H1 (cell line): Measurements from ENCODE around the gene ENTR1. TPM values are rescaled to one million over a fixed set of nuclear protein-coding genes. Genes with fewer than 3 reads are reported as not detected.

Experiments
- CTCF ChIA-PET: fragments of 300-600 bp; sonication (Branson Sonifier 250); formaldehyde crosslinking; loops from one replicate; lab custom pipeline; 2021; ENCODE audit not compliant: partially characterized antibody; lab: Charles Lee
- POLR2A ChIA-PET: fragments of 300-600 bp; sonication (Branson Sonifier 250); formaldehyde crosslinking; loops from one replicate; lab custom pipeline; 2021; ENCODE audit warnings: inconsistent platforms; ENCODE audit not compliant: partially characterized antibody; lab: Charles Lee
- DNase-seq, 2 experiments: peaks; one replicate each; pipeline versions ENCODE4 v3.0.0 to v3.0.0-alpha.2; 2010 to 2022; ENCODE audit warnings: low spot score in 2 of 2, low read depth in 1 of 2, mixed read lengths in 1 of 2
- FAIRE-seq: peaks from 2 replicates; lab custom pipeline; 2011; peaks lifted over from hg19 to GRCh38; lab: Jason Lieb, UNC
- H2AFZ ChIP-seq: 2 replicates; pipeline ENCODE4 v1.8.1; 2012; ENCODE audit warnings: low read length, inconsistent platforms
- H2AK5ac ChIP-seq: 2 replicates; pipeline ENCODE4 v1.6.1; 2013; ENCODE audit warnings: low read depth, low read length
- H2BK120ac ChIP-seq: replicated peaks from 2 replicates; pipeline ENCODE3; 2013; ENCODE audit warnings: low read depth, low read length, inconsistent platforms
- H2BK12ac ChIP-seq: 2 replicates; pipeline ENCODE4 v1.6.1; 2013; ENCODE audit warnings: low read depth, low read length
- H2BK15ac ChIP-seq: 2 replicates; pipeline ENCODE4 v1.6.1; 2013; ENCODE audit warnings: low read length
- H2BK20ac ChIP-seq: 2 replicates; pipeline ENCODE4 v1.6.1; 2013; ENCODE audit warnings: low read length
- H2BK5ac ChIP-seq: 2 replicates; pipeline ENCODE4 v1.6.1; 2013; ENCODE audit warnings: low read depth, low read length
- H3K14ac ChIP-seq: 2 replicates; pipeline ENCODE4 v1.6.1; 2013; ENCODE audit warnings: inconsistent platforms; ENCODE audit not compliant: insufficient read length
- H3K18ac ChIP-seq: 2 replicates; pipeline ENCODE4 v1.6.1; 2013; ENCODE audit warnings: low read length; ENCODE audit errors: extremely low read depth
- H3K23ac ChIP-seq: 2 replicates; pipeline ENCODE4 v1.6.1; 2013; ENCODE audit warnings: inconsistent platforms; ENCODE audit not compliant: insufficient read length
- H3K23me2 ChIP-seq: 2 replicates; pipeline ENCODE4 v1.6.1; 2013; ENCODE audit warnings: low read depth, low read length
- H3K27ac ChIP-seq: 2 replicates; pipeline ENCODE4 v1.6.1; 2011; ENCODE audit warnings: low read depth, low read length, inconsistent platforms
- H3K27me3 ChIP-seq, 4 experiments: replicated peaks in 1 of 4; 1 replicate in 1 of 4; 2 replicates in 3 of 4; pipeline versions ENCODE4 v1.6.1 to v1.8.1; 2011 to 2013; ENCODE audit warnings: low read length in 3 of 4, mild to moderate bottlenecking in 3 of 4, inconsistent platforms in 2 of 4, mixed read lengths in 2 of 4, moderate library complexity in 1 of 4; ENCODE audit not compliant: control insufficient read depth in 3 of 4, insufficient read depth in 3 of 4; ENCODE audit errors: extremely low read depth in 1 of 4
- H3K36me3 ChIP-seq, 4 experiments: 2 replicates each; pipeline versions ENCODE4 v1.6.1 to v1.8.1; 2011 to 2013; ENCODE audit warnings: mild to moderate bottlenecking in 4 of 4, low read length in 3 of 4, moderate library complexity in 2 of 4, control low read depth in 1 of 4, inconsistent platforms in 1 of 4; ENCODE audit not compliant: insufficient read depth in 4 of 4, control insufficient read depth in 2 of 4
- H3K4ac ChIP-seq: replicated peaks from 2 replicates; pipeline ENCODE3; 2013; ENCODE audit warnings: low read length, low read depth, mixed read lengths, inconsistent platforms; ENCODE audit not compliant: insufficient read length
- H3K4me1 ChIP-seq, 4 experiments: replicated peaks in 1 of 4; 1 replicate in 1 of 4; 2 replicates in 3 of 4; pipeline versions ENCODE4 v1.6.1 to v1.8.1; 2011 to 2013; ENCODE audit warnings: low read length in 3 of 4, inconsistent platforms in 2 of 4, mixed read lengths in 1 of 4; ENCODE audit not compliant: insufficient read depth in 4 of 4, control insufficient read depth in 3 of 4
- H3K4me2 ChIP-seq, 2 experiments: 2 replicates each; pipeline versions ENCODE4 v1.6.1 to v1.8.1; 2011 to 2013; ENCODE audit warnings: low read depth in 2 of 2, low read length in 2 of 2, control low read depth in 1 of 2, inconsistent platforms in 1 of 2, mild to moderate bottlenecking in 1 of 2; ENCODE audit not compliant: insufficient read depth in 1 of 2
- H3K4me3 ChIP-seq, 4 experiments: fragments of 200-600, 300-600 bp in 1 of 4; sonication (generic), shearing (Covaris generic), sonication (Bioruptor Twin) in 1 of 4; 2 replicates each; pipeline versions ENCODE4 v1.5.1 to v1.8.1; 2011 to 2016; ENCODE audit warnings: low read length in 4 of 4, low read depth in 3 of 4, control low read depth in 2 of 4, inconsistent platforms in 2 of 4, mild to moderate bottlenecking in 2 of 4, mixed read lengths in 1 of 4, moderate library complexity in 1 of 4; ENCODE audit not compliant: insufficient read depth in 2 of 4; ENCODE audit errors: extremely low read depth in 1 of 4
- H3K56ac ChIP-seq: replicated peaks from 2 replicates; pipeline ENCODE3; 2013; ENCODE audit warnings: low read depth, mild to moderate bottlenecking, mixed read lengths, low read length, inconsistent platforms; ENCODE audit not compliant: insufficient read length
- H3K79me1 ChIP-seq: 2 replicates; pipeline ENCODE4 v1.6.1; 2013; ENCODE audit warnings: low read depth, low read length, control low read depth
- H3K79me2 ChIP-seq, 2 experiments: 2 replicates each; pipeline versions ENCODE4 v1.6.1 to v1.8.1; 2012 to 2013; ENCODE audit warnings: low read length in 2 of 2, mild to moderate bottlenecking in 2 of 2, inconsistent platforms in 1 of 2; ENCODE audit not compliant: insufficient read depth in 2 of 2, control insufficient read depth in 1 of 2
- H3K9ac ChIP-seq, 4 experiments: replicated peaks in 1 of 4; 1 replicate in 1 of 4; 2 replicates in 3 of 4; pipeline versions ENCODE4 v1.6.1 to v1.8.1; 2011 to 2013; ENCODE audit warnings: low read depth in 3 of 4, low read length in 3 of 4, control low read depth in 2 of 4, mild to moderate bottlenecking in 2 of 4, moderate library complexity in 2 of 4, inconsistent platforms in 1 of 4; ENCODE audit errors: extremely low read depth in 1 of 4
- H3K9me3 ChIP-seq, 2 experiments: 2 replicates each; pipeline versions ENCODE4 v1.6.1 to v1.8.1; 2012 to 2013; ENCODE audit warnings: mild to moderate bottlenecking in 2 of 2, moderate library complexity in 2 of 2, control low read depth in 1 of 2, inconsistent platforms in 1 of 2, low read depth in 1 of 2, low read length in 1 of 2, mixed read lengths in 1 of 2; ENCODE audit not compliant: insufficient read depth in 2 of 2
- H4K20me1 ChIP-seq, 2 experiments: replicated peaks in 1 of 2; 2 replicates each; pipeline versions ENCODE3 to v1.8.1; 2011 to 2013; ENCODE audit warnings: inconsistent platforms in 2 of 2, low read length in 2 of 2, mild to moderate bottlenecking in 1 of 2; ENCODE audit not compliant: insufficient read depth in 2 of 2, control insufficient read depth in 1 of 2
- H4K5ac ChIP-seq: 2 replicates; pipeline ENCODE4 v1.6.1; 2013; ENCODE audit warnings: low read length, low read depth, mixed read lengths, inconsistent platforms; ENCODE audit not compliant: insufficient read length
- H4K8ac ChIP-seq: 2 replicates; pipeline ENCODE4 v1.8.0; 2013; ENCODE audit warnings: mild to moderate bottlenecking, moderate library complexity, low read length, inconsistent platforms; ENCODE audit not compliant: insufficient read depth; ENCODE audit errors: extremely low read depth
- H4K91ac ChIP-seq: replicated peaks from 2 replicates; pipeline ENCODE3; 2013; ENCODE audit warnings: low read length, mixed read lengths, inconsistent platforms; ENCODE audit not compliant: insufficient read length
- ASH2L ChIP-seq: fragments of 200-600, 300-600 bp; sonication (generic); IDR thresholded peaks from one replicate; pipeline ENCODE4 v1.7.1; 2017; ENCODE audit warnings: low read length
- ATF2 ChIP-seq: IDR thresholded peaks from 2 replicates; pipeline ENCODE4 v1.6.1; 2012; ENCODE audit warnings: low read length, inconsistent platforms
- CHD1 ChIP-seq: IDR thresholded peaks from 2 replicates; pipeline ENCODE4 v1.6.1; 2012; ENCODE audit warnings: low read depth, low read length, improper control_type of control experiment
- CTBP2 ChIP-seq: IDR thresholded peaks from 2 replicates; pipeline ENCODE4 v1.7.0; 2011; ENCODE audit warnings: borderline replicate concordance, mild to moderate bottlenecking, moderate library complexity, mixed read lengths, low read length; ENCODE audit not compliant: insufficient read depth, insufficient read length
- EP300 ChIP-seq, 2 experiments: IDR thresholded peaks; 1 replicate in 1 of 2; 2 replicates in 1 of 2; pipeline ENCODE4 v1.6.1; 2011 to 2012; ENCODE audit warnings: low read depth in 2 of 2, low read length in 2 of 2, mild to moderate bottlenecking in 2 of 2, borderline replicate concordance in 1 of 2, inconsistent platforms in 1 of 2, moderate library complexity in 1 of 2
- JUND ChIP-seq: IDR thresholded peaks from 2 replicates; pipeline ENCODE4 v1.6.1; 2011; ENCODE audit warnings: mild to moderate bottlenecking, improper control_type of control experiment, low read length
- KDM4A ChIP-seq: IDR thresholded peaks from one replicate; pipeline ENCODE4 v1.7.1; 2012; ENCODE audit warnings: low read depth, mild to moderate bottlenecking, moderate library complexity, low read length, inconsistent platforms; ENCODE audit not compliant: severe bottlenecking
- POU5F1 ChIP-seq: IDR thresholded peaks from 2 replicates; pipeline ENCODE4 v1.6.1; 2011; ENCODE audit warnings: low read depth, mild to moderate bottlenecking, low read length, moderate library complexity
- RNF2 ChIP-seq: fragments of 200-900, 300-1000 bp; sonication (generic); IDR thresholded peaks from 2 replicates; pipeline ENCODE4 v1.7.1; 2016; ENCODE audit warnings: borderline replicate concordance, low read depth, mild to moderate bottlenecking, antibody characterized with exemption, low read length; ENCODE audit not compliant: poor library complexity, severe bottlenecking; ENCODE audit errors: missing control alignments
- SRF ChIP-seq: IDR thresholded peaks from 2 replicates; pipeline ENCODE4 v1.6.1; 2011; ENCODE audit warnings: mild to moderate bottlenecking, low read depth, low read length, moderate library complexity
- TBP ChIP-seq: IDR thresholded peaks from 2 replicates; pipeline ENCODE4 v1.6.1; 2011; ENCODE audit warnings: low read depth, low read length, improper control_type of control experiment
- TCF12 ChIP-seq: IDR thresholded peaks from 2 replicates; pipeline ENCODE4 v1.6.1; 2011; ENCODE audit warnings: low read depth, mild to moderate bottlenecking, low read length
- WGBS, 2 experiments: shearing (Covaris generic) in 1 of 2; methylation state at CpG; one replicate each; pipeline versions ENCODE4 v1.1.6 to v1.1.7; 2013 to 2015; ENCODE audit warnings: low lambda C conversion rate in 2 of 2, mixed read lengths in 2 of 2, inconsistent platforms in 1 of 2, low coverage in 1 of 2, missing lambda C conversion rate in 1 of 2; ENCODE audit not compliant: insufficient replicate concordance in 2 of 2, insufficient coverage in 1 of 2, insufficient read length in 1 of 2; ENCODE audit errors: extremely low coverage in 1 of 2, missing lambda C conversion rate in 1 of 2; 5-methylcytosine and 5-hydroxymethylcytosine counted together
- polyA plus RNA-seq, 7 experiments: library from polyadenylated mRNA; depleted of rRNA in 3 of 7; stranded (reverse) in 5 of 7; unstranded in 2 of 7; fragments of >200 nt in 5 of 7; fragments of 200-250 nt in 2 of 7; gene quantifications; 1 replicate in 5 of 7; 2 replicates in 1 of 7; 4 replicates in 1 of 7; pipeline versions ENCODE4 v1.2.1 to v1.2.3, GENCODE V29; 2011 to 2013; ENCODE audit warnings: missing spikeins in 2 of 7, mixed read lengths in 2 of 7
- total RNA-seq: library from RNA; stranded (reverse); fragmentation: NEBNext Ultra II Directional; extraction: Animal tissue kit (Norgen Biotek cat#: 25700); gene quantifications from 2 replicates; pipeline ENCODE4 v1.2.1, GENCODE V29; 2021

Gene ENTR1
- total and polyA plus RNA-seq, 2 of the 8 experiments (the other 6 are each of a cell fraction or from before 2014, with no cell fraction given), result 65.2 to 102 TPM

- Histone ChIP-seq H3K27me3 (no peaks in the 10 kb centered on the region), H3K4me2 (no peak overlapping the region), H2BK12ac (no peak overlapping the region), H3K23me2 (no peaks in the 10 kb centered on the region), H3K9ac (no peak overlapping the region), H4K91ac (no peak overlapping the region), H3K4me3 (no peak overlapping the region), H2AFZ (no peak overlapping the region), H3K4ac (no peak overlapping the region), H3K79me1 (peaks cover 4% of the 10 kb centered on the region), H2BK120ac (no peak overlapping the region), H4K5ac (no peak overlapping the region), H3K9me3 (no peaks in the 10 kb centered on the region), H3K56ac (no peak overlapping the region), H3K23ac (no peak overlapping the region), H4K20me1 (peaks cover 15% of the 10 kb centered on the region in 2 experiments), H2BK20ac (no peak overlapping the region), H3K79me2 (peaks cover 0 to 20% of the 10 kb centered on the region in 2 experiments; a peak in 2 of 4 replicates), H3K4me1 (no peaks in the 10 kb centered on the region), H2BK5ac (no peak overlapping the region), H2BK15ac (no peak overlapping the region), H3K36me3 (peaks cover 39 to 60% (median 55%) of the 10 kb centered on the region in 4 experiments), H2AK5ac (no peak overlapping the region), H3K14ac (no peak overlapping the region), H3K27ac (no peak overlapping the region), H3K18ac (no peak overlapping the region), H4K8ac (no peak overlapping the region)
- CTCF ChIA-PET, result interaction anchor here (0.6 to 1.6 kb wide), 4 partner anchors 9 to 43 kb away, joined by 3 to 5 read pairs (median 4); no protein-coding TSS in a partner anchor
- FAIRE-seq (no peak), DNase-seq (no peak)
- POLR2A ChIA-PET, result interaction anchor here (0.8 to 4.4 kb wide), 6 partner anchors 8 to 43 kb away, joined by 3 to 25 read pairs (median 6); partner anchors contain the start of gene CARD9
- 91% methylated on average over 19 of the region's 19 CpGs; no CpG with 5 or more reads in 1 of the 2 experiments for WGBS, 2 experiments
- no peak for TF ChIP-seq ATF2
- no peak for TF ChIP-seq RNF2
- TF ChIP-seq POU5F1, result no peak
- no peak for TF ChIP-seq TBP
- TF ChIP-seq SRF, result no peak
- TF ChIP-seq CTBP2, result no peak
- TF ChIP-seq KDM4A, result no peak
- no peak for TF ChIP-seq ASH2L
- TF ChIP-seq JUND, result no peak
- TF ChIP-seq TCF12, result no peak
- no peak for TF ChIP-seq CHD1
- no peak for TF ChIP-seq EP300 (IDR thresholded peaks at IDR 0.05; ENCODE audit: borderline replicate concordance in 1 of 2, low read depth in 2 of 2, low read length in 2 of 2)
Observed at GRCh38 chr9:136416914-136417313, 6.5 kb upstream of the ENTR1 start.
